ENCODE results near the gene CLSTN3. TPM values are rescaled to one million over a fixed set of nuclear protein-coding genes. Genes with fewer than 3 reads are reported as not detected.

Gene CLSTN3
- total RNA-seq, 4 donors from 2014 or later: 16.1 to 45.6 (median 28.4) TPM

DNA sequence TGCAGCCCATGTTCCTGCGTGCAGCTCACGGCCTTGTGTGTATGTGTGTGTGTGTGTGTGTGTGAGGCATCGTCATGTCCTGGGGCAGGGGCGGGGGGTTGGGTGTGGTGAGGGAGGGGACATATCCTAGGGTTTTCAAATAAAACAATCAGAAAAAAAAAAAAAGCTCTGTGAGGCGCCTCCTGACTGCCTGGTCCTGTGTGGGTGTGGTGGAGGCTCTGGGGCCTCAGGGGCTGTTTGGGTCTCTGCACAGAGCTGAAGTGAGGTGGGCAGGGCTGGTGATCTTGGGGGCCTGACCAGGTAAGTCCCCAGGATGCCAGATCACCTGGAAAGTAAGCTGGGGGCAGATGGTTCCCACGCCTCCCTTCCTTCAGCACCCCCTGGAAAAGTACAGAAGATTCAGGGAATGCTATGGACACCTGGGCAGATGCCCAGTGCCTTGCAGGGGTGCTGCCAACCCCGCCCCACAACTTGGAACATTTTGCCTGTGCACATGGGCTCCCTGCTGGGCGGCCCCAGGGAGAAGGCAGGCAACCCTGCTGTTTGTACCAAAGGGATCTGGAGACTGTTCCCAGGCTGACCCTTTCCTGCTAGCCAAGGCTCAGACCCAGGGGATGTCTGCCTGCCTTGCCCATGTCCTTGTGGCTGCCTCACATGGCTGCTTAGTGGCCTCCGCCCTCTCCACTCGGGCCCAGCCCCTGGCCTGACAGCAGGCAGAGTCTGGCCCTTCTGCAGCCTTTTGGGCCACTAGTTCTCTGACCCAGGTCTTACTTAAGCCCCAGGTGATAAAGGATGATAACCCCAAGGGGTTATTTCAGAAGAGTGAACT is 28.8 kb downstream of the CLSTN3 start:
- TF ChIP-seq, protein P1, sequence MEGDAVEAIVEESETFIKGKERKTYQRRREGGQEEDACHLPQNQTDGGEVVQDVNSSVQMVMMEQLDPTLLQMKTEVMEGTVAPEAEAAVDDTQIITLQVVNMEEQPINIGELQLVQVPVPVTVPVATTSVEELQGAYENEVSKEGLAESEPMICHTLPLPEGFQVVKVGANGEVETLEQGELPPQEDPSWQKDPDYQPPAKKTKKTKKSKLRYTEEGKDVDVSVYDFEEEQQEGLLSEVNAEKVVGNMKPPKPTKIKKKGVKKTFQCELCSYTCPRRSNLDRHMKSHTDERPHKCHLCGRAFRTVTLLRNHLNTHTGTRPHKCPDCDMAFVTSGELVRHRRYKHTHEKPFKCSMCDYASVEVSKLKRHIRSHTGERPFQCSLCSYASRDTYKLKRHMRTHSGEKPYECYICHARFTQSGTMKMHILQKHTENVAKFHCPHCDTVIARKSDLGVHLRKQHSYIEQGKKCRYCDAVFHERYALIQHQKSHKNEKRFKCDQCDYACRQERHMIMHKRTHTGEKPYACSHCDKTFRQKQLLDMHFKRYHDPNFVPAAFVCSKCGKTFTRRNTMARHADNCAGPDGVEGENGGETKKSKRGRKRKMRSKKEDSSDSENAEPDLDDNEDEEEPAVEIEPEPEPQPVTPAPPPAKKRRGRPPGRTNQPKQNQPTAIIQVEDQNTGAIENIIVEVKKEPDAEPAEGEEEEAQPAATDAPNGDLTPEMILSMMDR (IDR thresholded peaks at IDR 0.05; ENCODE audit: low read depth): no peak

DNA sequence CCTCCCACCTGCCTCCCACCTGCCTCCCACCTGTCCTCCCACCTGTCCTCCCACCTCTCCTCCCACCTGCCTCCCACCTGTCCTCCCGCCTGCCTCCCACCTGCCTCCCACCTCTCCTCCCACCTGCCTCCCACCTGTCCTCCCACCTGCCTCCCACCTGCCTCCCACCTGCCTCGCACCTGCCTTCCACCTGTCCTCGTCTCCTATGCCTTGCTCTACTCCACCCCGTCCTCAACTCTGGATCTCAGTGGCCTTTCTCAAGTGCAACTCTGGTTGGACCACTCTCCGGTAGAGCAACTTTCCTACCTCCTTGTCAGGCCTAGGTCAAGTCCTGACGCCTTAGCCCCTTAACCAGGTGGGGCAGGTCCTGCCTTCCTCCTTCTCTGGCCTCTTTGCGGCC is 30.0 kb downstream of the CLSTN3 start:
- TF ChIP-seq, protein P1 (IDR thresholded peaks at IDR 0.05; ENCODE audit: low read depth): no peak

DNA sequence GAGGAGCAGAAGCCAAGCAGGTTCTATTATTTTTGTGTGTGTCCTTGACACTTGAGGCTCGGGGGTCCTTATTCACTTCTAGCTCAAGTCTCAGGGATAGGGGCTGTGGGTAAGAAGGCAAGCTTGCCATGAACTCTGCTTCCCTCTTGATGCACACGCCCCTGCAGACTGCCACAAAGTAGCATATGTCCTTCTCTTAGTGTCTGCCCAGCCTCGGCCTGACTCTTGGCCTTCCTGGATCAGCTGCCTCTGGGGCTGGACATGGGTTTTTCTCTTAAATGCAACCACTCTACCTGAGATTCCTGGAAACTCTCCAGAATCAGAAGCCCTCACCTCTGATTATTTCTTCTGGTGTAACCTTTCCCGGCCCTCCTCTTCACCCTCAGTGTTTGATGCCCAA is 31.2 kb downstream of the CLSTN3 start:
- TF ChIP-seq, protein P1 (IDR thresholded peaks at IDR 0.05; ENCODE audit: low read depth): no peak

DNA sequence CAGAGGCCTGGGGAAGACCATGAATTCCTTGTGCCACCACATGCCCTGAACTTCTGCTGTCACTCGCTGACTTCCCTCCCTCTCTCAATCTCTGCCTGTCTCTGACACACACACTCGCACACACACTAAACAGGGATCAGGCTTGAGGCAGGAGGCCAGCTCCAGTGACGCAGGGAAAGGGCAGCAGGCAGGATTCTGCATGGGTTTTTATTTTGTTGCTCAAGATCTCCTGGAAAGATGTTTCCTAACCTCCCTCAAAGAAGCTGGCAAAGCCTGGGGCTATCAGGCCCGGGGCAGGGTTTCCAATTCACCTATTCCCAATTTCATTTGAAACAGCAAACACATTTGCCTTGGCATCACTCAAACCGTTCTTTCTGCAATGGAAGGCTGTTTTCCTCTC is 31.6 kb downstream of the CLSTN3 start:
- TF ChIP-seq, protein P1 (IDR thresholded peaks at IDR 0.05; ENCODE audit: low read depth): no peak

DNA sequence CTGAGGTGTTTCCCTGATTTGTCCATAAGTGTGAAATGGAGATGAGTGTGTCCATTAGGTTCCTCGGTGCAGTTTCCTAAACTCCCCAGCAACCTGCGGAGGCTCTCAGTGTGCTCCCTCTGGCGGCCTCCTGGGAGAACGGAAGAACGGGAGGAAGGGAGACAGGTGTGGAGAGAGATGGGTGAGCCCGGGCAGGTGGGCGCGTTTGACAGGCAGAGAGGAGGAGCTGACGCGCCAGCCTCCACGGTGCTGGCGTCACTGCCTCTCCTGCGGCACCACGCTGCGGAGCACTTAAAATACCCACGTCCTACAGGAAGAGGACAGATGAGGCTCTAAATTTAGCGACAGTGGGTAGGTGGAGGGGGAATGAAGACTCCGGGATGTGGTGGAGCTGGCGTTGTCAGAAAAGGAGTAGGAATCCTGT is 32.5 kb downstream of the CLSTN3 start:
- TF ChIP-seq, protein P1 (IDR thresholded peaks at IDR 0.05; ENCODE audit: low read depth): no peak

DNA sequence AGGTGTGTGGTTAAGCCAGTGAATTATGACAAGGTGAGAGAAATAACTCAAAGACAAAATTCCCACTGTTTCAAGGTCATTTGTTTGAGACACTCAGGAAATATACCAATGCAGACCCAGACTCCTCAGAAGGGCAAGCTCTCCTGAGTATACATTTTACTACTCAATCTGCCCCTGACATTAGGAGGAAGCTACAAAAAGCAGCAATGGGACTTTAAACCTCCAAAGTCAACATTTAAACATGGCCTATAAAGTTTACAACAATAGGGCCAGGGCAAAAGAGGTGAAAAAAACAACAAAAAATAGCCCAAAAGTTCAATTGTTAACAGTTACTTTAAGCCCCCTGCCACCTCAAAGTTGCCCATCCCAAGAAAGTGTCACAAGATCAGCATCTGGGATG is 39.8 kb downstream of the CLSTN3 start:
- TF ChIP-seq, protein P1 (IDR thresholded peaks at IDR 0.05; ENCODE audit: low read depth): no peak

DNA sequence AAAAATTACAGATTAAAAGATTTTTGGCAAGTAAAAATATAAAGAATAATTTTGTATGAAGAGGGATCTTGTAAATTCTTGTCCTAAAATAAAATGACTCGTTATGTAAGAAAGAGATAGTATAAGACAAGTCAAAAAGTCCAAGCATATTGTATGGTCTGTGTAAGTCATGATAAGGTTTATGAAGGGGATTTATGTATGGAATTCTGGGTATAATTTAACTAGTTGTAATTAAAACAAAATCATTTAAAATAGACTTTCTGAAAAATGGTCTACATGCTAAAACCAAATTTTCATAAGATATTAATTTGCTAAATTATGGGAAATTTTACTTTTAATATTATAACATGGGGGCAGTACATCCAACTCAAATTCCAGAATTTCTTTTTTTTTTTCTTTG is 41.7 kb downstream of the CLSTN3 start:
- TF ChIP-seq, protein P1 (IDR thresholded peaks at IDR 0.05; ENCODE audit: low read depth): no peak

Data from subcutaneous adipose tissue (tissue), 4 donors.